RWPE1 (cell line): ENCODE results near the gene G3BP1.
A peak's percentile ranks its signal among the peaks of the same experiment; 100 is the strongest.

Source experiments
- CTCF ChIA-PET: fragments of 350-600 bp; sonication (Branson Sonifier 250); formaldehyde crosslinking; extraction: SDS; loops from one replicate; lab custom pipeline; 2021; lab: Yijun Ruan, JAX
- POLR2A ChIA-PET: fragments of 400-600 bp; formaldehyde crosslinking; extraction: SDS; loops from one replicate; lab custom pipeline; 2020; ENCODE audit warnings: antibody characterized with exemption; ENCODE audit not compliant: low non-redundant PET; lab: Yijun Ruan, JAX
- DNase-seq: peaks from one replicate; pipeline ENCODE4 v3.0.0; 2012; ENCODE audit warnings: low spot score
- H3K27ac ChIP-seq: fragments of 450-650 bp; 2 replicates; pipeline ENCODE4 v1.5.1; 2017
- TF ChIP-seq, protein P1 (sequence below): fragments of 450-650 bp; conservative IDR thresholded peaks from 2 replicates; pipeline ENCODE4 v1.5.1; 2017; ENCODE audit warnings: low read depth, mild to moderate bottlenecking

The G3BP1 gene

DNA sequence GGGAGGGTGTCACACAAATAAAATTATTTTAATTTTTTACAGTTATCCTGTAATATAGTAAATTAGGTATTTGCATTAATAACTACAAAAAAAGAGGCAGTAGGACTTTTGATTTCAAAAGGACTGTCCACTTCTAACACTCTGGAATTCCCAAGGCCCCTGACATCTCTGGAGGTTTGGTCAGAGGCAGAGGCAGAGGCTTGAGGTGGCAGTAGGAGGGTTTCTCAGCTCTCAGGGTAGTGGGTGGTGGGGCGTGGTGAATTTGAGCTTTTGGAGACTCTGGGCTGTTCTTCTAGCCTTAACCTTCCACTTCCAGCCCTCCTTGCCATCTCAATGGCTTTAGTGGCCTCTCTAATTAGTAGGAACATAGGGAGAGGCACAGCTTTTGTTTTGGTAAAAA lies 36.1 kb upstream of the G3BP1 start:
- no peak for DNase-seq
- TF ChIP-seq, protein P1, sequence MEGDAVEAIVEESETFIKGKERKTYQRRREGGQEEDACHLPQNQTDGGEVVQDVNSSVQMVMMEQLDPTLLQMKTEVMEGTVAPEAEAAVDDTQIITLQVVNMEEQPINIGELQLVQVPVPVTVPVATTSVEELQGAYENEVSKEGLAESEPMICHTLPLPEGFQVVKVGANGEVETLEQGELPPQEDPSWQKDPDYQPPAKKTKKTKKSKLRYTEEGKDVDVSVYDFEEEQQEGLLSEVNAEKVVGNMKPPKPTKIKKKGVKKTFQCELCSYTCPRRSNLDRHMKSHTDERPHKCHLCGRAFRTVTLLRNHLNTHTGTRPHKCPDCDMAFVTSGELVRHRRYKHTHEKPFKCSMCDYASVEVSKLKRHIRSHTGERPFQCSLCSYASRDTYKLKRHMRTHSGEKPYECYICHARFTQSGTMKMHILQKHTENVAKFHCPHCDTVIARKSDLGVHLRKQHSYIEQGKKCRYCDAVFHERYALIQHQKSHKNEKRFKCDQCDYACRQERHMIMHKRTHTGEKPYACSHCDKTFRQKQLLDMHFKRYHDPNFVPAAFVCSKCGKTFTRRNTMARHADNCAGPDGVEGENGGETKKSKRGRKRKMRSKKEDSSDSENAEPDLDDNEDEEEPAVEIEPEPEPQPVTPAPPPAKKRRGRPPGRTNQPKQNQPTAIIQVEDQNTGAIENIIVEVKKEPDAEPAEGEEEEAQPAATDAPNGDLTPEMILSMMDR: no peak
- POLR2A ChIA-PET: no interaction called here
- no peak overlapping the region for H3K27ac ChIP-seq
- CTCF ChIA-PET: interaction anchor here (2.9 kb wide), 1 partner anchor 77 kb away, joined by 13 read pairs; no protein-coding TSS in a partner anchor

DNA sequence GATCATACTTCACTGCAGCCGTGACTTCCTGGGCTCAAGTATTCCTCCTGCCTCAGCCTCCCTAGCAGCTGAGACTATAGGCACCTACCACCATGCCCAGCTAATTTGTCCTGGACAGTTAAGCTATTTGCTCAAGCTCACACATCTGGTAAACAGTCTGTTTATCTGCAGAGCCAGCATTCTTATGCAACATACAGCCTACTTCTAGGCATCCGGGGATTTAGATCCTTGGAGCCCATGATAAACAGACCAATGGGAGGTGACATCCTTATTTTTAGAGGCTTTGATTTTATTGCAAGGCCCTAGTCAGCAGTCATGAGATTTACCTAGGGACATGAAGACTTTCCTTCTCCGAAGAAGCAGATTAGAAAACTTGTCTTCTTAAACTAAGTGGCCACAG lies 34.3 kb upstream of the G3BP1 start:
- H3K27ac ChIP-seq: no peak overlapping the region
- ChIA-PET POLR2A (no interaction called here), CTCF (interaction anchor here (0.6 to 2.9 kb wide), 2 partner anchors 58 to 78 kb away, joined by 3 to 13 read pairs; no protein-coding TSS in a partner anchor)
- TF ChIP-seq, protein P1: no peak
- DNase-seq: no peak

DNA sequence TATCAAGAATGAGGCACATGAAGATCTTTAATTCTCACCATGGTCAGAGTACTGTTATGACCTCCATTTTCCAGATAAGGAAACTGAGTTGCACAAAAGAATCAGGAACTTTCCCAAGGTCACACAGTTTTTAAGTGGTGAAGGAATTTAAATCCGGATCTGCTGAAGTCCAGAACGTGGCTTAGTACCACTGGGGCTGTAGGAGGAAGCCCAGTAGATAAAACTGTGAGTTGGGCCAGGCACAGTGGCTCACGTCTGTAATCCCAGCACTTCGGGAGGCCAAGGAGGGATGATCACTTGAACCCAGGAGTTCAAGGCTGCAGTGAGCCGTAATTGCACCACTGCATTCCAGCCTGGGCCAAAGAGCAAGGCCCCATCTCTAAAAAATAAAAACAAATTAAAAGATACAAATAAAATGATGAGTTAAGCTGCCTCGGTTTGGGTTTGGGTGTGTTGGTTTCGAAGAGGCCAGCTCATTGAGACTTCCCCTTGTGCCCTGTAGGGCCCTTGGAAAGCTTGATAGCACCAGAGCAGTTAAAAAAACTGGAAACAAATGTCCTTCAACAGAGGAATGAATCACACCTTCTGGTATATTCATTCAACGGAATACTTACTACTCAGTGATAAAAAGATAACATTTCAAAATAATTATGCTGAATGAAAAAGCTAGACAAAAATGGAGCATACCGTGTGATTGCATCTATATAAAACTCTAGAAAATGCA lies 33.5 kb upstream of the G3BP1 start:
- DNase-seq: no peak
- H3K27ac ChIP-seq: no peak overlapping the region
- TF ChIP-seq, protein P1: no peak
- ChIA-PET POLR2A (no interaction called here), CTCF (interaction anchor here (0.6 to 5.8 kb wide), 2 partner anchors 58 to 78 kb away, joined by 4 to 84 read pairs; no protein-coding TSS in a partner anchor)

DNA sequence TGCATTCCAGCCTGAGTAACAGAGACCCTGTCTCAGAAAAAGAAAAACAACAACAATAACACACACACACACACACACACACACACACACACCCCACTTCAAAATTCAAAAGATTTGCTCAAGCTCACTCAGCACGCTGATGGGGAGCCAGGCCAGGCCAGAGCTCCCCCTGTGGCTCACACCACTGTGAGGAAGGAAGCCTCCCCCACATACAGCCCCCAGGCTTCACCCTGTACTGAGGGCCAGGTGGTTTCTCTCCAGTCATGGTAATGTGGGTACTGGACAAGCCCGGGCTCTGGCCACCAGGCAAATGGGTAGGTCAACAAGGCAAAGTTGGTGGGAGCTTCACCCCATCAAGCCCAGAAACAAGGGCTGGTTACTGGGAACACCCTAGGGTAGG lies 32.4 kb upstream of the G3BP1 start:
- DNase-seq: no peak

DNA sequence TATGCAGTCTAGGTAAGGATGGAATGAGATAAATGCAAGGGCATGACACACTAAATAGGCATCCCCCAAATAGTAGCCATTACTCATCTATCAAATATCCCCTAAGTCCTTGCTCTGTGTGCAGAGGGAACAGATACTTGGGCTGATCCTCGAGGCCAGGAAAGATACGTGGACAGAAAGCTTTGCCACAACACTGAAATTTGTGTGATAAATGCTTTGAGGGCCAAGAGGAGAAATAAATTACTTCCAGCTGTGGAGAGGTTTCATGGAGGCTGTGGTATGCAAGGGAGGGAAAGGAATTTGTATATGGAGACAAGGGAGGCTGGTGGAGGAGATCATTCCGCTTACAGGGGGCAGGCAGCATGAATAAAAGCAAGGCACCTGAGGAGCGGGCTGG lies 31.8 kb upstream of the G3BP1 start:
- POLR2A ChIA-PET: interaction anchor here (1.1 kb wide), 1 partner anchor 79 kb away, joined by 7 read pairs; no protein-coding TSS in a partner anchor
- TF ChIP-seq, protein P1: no peak
- peak overlapping the region; percentile 95 for H3K27ac ChIP-seq
- CTCF ChIA-PET: interaction anchor here (0.5 to 5.8 kb wide), 14 partner anchors 11 to 1716 kb away, joined by 3 to 84 read pairs (median 4); no protein-coding TSS in a partner anchor
- DNase-seq: peak; percentile 62

More for the DNA sequence above, 32.4 kb upstream of the G3BP1 start:
- peak overlapping the region; percentile 95 for H3K27ac ChIP-seq
- POLR2A ChIA-PET: interaction anchor here (1.1 kb wide), 1 partner anchor 79 kb away, joined by 7 read pairs; no protein-coding TSS in a partner anchor
- TF ChIP-seq, protein P1: no peak
- CTCF ChIA-PET: interaction anchor here (0.6 to 5.8 kb wide), 7 partner anchors 12 to 1715 kb away, joined by 3 to 84 read pairs (median 4); no protein-coding TSS in a partner anchor

DNA sequence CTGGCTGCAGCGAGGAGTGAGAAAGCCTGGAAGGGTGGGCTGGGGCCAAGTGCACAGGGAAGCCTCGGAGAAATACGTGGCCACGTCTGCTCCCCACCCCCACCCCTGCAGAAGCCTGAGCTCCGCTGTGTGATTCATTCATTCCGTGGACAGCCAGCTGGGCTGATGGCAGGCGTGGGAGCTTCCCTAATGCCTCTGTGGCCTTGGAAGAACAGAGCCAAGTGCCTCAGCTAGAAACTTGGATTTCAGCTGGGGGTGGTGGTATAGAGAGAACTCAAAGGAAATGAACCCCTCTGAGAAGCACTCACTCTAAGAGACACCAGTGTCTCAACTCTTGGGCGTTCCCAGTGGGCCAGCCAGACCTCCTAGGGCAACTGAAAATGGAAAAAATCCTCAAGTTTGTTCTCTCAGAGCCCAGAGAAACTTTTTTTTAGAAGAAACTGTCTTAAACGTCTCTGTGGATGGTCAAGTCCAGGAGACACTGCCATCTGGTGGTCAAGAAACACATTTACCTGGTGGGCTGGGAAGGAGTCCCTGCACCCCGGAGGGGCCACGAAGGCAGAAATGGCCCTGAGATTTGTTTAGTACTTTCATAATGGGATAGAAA lies 31.3 kb upstream of the G3BP1 start:
- TF ChIP-seq, protein P1: peak; percentile 92
- peak; percentile 79 for DNase-seq
- peak overlapping the region; percentile 95 for H3K27ac ChIP-seq
- POLR2A ChIA-PET: interaction anchor here (1.1 kb wide), 1 partner anchor 80 kb away, joined by 7 read pairs; no protein-coding TSS in a partner anchor
- CTCF ChIA-PET: interaction anchor here (0.5 to 5.8 kb wide), 24 partner anchors 11 to 1716 kb away, joined by 3 to 84 read pairs (median 4); no protein-coding TSS in a partner anchor
